Glomerular visceral epithelial cell (primary cell): ENCODE results near the gene UBAC2.
"Not testable (repeated sequence)": the region's sequence is repeated elsewhere in the genome, so short reads cannot be mapped to it uniquely, and the experiment has no call there.

Experiments used
- DNase-seq: peaks from one replicate; pipeline ENCODE4 v3.0.0-alpha.2; 2016; ENCODE audit errors: extremely low spot score

The UBAC2 gene

GRCh38 chr13:99392470-99393135 is 191.9 kb downstream of the UBAC2 start:
- DNase-seq: no peak

DNA sequence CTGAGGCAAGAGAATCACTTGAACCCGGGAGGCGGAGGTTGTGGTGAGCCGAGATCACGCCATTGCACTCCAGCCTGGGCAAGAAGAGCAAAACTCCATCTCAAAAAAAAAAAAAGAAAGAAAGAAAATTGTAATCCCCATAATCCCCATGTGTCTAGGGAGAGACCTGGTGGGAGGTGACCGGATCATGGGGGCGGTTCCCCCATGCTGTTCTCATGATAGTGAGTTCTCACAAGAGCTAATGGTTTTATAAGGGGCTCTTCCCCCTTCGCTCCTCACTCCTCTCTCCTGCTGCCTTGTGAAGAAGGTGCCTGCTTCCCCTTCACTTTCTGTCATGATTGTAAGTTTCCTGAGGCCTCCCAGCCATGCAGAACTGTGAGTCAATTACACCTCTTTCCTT is 192.7 kb downstream of the UBAC2 start:
- not testable (repeated sequence) for DNase-seq

DNA sequence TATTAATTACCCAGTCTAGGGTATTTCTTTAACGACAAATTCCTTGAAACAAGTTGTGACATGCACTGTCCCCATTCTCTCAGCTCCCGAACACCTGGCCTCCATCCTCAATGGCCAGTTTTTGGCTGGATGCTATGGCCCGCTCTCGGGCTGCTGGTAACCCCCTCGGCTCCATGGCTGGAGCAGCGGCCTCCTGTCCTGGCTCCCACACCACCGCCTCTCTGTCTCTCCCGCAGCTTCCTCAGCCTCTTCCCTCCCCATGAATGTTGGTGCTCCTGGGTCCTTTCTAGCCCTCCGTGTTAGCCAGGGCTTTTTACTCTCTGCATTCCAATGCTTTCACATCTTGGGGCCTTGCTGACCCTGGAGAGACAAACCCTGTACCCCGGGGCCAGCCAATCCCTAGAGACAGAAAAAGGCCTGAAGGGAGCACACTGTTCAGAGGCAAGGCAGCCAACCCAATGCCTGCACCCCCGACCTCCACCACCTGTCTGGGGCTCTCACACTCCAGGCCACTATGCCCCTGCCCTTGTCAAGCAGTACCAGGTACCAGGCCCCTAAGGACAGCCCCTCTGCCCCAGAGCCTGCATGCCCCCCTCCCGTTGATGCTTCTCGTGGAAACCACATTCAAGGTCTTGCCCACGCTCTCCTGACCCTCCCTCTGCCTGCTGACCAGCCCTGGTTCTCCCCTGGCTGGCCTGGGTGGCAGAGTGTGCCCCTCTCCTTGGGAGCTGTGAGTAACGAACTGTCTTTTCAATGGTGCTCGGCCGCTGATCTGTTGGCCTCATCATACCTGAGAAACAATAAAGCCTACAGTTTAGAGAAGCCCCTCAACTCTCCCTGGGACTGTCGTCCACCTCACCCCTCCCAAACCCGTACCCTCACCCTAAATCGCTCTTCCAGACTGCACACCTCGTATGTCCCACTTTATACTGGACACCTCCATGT is 193.4 kb downstream of the UBAC2 start:
- no peak for DNase-seq

GRCh38 chr13:99395436-99395835 is 194.8 kb downstream of the UBAC2 start:
- DNase-seq: no peak

- no peak for DNase-seq
Observed at GRCh38 chr13:99396446-99396845, 195.8 kb downstream of the UBAC2 start.

- DNase-seq: no peak
Observed at GRCh38 chr13:99398071-99398470, 197.4 kb downstream of the UBAC2 start.

GRCh38 chr13:99398916-99399622 is 198.4 kb downstream of the UBAC2 start:
- no peak for DNase-seq

- DNase-seq: no peak
Observed at GRCh38 chr13:99399623-99399974, 198.9 kb downstream of the UBAC2 start.

DNA sequence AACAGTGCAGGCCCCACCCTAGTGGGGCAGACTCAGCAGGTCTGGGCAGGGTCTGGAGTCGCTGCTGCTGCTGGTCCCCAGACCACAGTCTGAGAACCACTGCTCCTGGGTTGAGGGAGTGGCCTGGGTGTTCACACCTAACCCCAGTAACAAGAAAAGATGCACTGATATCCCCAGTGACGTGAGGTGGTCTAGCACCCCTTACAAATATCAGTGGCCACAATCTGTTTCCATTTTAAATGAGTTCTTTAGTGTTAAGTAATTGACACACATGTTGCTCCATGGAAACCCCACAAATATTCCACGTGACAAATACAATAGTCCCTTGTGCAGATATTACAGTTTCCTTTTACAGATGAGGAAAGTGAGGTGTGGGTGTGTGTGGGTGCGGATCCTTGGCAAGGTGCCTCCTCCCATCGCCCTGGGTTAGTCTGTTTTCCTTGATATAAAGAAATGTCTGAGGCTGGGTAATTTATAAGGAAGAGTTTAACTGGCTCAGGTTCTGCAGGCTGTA is 202.9 kb downstream of the UBAC2 start:
- no peak for DNase-seq

GRCh38 chr13:99404005-99404755 is 203.5 kb downstream of the UBAC2 start:
- peak; percentile 18 for DNase-seq

DNA sequence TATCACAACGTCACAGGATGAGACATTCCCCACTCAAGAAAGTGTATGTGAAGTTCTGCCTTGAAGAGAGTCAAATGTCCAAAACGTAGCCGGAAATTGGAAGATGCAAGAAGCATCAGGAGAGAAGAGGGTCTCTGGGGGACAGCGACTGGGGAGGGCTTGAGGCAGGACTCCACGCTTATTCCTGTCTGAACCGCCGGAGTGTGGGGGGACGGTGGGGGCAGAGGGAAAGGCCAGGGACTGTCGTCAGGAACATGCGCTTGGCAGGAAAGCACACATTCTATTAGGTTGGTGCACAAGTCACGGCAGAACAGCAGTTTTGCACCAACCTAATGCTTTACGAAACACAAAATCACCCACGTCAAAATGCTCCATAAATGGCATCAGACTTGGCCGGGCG is 205.3 kb downstream of the UBAC2 start:
- DNase-seq: no peak

DNA sequence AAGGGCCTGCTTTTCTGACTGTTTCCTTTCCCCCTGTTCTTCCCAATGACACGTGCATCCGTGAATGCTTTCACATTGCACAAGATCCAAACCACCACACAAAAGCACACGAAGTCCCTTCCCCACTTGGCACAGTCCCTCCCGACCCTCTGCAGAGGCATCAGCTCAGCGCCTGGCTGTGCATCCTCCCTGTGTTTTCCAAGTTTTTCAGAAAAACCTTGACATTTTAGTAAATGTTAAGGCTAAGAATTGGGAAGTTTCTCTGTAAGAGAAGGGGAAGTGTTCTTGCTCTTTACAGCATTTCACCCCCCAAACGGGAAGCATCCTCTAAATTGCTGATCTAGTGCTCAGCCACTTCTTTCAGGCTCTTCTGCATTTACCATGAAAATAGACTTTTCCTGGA is 206.1 kb downstream of the UBAC2 start:
- DNase-seq: no peak

- DNase-seq: no peak
Observed at GRCh38 chr13:99407906-99408702, 207.4 kb downstream of the UBAC2 start.

DNA sequence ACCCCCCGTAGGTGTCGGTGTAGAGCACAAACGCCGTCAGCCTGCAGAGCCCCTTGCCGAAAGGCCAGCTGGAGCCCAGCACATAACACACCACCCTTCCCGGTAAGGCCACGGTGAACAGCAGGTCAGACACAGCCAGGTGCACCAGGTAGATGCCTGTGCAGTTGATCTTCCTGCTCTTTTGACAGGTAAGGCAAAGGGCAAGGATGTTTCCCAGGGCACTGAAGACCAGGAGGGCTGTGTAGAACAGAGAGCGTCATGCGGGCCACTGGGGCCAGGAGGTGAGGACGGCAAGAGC is 208.0 kb downstream of the UBAC2 start:
- no peak for DNase-seq

DNA sequence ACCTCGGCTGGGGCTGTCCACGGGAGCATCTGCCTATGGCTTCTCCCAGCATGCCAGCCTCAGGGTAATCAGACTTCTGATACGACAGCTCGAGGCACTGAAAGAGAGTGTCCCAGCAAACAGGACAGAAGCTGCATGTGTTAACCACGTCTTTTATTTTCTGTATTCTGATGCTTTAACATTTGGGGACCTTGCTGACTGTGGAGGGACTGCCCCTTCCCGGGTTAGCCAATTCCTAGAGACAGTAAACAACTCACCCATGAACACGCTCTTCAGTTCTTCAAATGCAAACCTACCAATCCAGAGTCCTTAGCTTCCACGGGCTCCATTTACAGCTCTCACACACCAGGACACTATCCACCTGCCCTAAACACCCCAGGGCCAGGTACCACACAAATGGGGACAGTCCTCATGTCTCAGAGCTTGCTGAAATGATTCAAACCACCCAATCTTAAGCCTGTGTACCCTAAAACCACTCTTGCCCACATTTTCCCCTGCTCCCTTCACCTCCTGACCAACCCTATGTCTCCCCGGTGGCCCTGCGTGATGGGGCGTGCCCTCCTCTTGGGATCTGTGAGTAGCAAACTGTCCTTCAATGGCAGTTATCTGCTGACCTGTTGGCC is 208.9 kb downstream of the UBAC2 start:
- not testable (repeated sequence) for DNase-seq

- DNase-seq: not testable (repeated sequence)
Observed at GRCh38 chr13:99410646-99411475, 210.2 kb downstream of the UBAC2 start.

DNA sequence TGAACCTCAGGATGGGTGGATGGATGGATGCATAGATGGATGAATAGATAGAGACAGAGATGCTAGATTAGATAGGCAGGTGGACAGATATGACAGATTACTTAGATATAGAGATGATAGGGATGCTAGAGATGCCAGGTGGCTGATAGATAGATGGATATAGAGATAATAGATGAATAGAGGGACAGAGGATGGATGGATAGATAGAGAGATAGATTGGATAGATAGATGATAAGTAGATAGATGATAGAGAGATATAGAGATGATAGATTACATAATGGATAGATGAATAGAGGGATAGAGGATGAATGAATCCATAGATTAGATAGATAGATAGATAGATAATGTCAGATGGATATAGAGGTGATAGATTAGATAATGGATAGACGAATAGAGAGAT is 212.2 kb downstream of the UBAC2 start:
- DNase-seq: no peak

DNA sequence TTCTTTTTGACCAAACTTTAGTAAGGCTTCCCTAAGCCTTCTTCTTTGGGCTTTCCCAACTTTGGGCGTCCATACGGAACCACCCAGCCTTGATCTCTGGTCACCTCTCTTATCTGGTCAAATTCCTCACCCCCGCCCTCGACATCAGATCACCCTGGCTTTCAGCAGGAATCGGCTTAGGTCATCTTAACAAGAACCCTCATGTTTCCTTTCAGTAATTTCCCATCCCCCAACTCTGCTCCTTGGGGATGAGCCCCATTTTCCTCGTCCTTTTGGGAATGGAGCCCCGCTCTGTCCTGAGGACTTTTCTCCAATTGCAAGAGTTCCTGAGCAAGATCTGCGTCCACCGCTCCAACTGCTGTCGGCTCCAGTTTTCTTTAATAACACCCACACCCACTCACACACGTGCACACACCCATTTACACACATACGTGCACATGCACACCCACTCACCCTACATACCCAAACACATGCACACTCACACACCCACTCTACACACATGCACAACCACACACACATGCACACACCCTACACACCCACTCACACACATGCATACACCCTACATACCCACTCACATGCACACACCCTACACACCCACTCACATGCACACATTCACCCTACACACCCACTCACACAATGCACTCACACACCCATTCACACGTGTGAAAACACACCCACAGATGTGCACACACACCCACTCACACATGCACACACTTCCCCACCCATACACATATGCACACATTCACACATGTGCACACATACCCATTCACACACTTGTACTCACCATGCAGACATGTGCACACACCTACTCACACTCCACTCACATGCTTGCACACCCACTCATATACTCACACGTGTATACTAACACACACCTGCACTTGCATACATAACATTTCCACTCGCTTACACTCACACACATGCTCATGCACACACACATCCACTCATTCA is 213.7 kb downstream of the UBAC2 start:
- no peak for DNase-seq
